AG04449 (cell line): ENCODE results near the gene COX6B1.
A peak's percentile ranks its signal among the peaks of the same experiment; 100 is the strongest.
"Not testable (repeated sequence)": the region's sequence is repeated elsewhere in the genome, so short reads cannot be mapped to it uniquely, and the experiment has no call there.

Experiments used
- CTCF ChIA-PET: fragments of 350-600 bp; formaldehyde crosslinking; extraction: SDS; loops from one replicate; lab custom pipeline; 2021; ENCODE audit warnings: antibody characterized with exemption; lab: Yijun Ruan, JAX
- POLR2A ChIA-PET: fragments of 400-600, 350-600 bp; formaldehyde crosslinking; extraction: SDS; loops from one replicate; lab custom pipeline; 2020; ENCODE audit warnings: antibody characterized with exemption, inconsistent platforms; lab: Yijun Ruan, JAX
- DNase-seq: peaks from one replicate; pipeline ENCODE4 v3.0.0-alpha.2; 2010; ENCODE audit warnings: low read depth, low spot score
- H3K4me3 ChIP-seq: 2 replicates; pipeline ENCODE4 v1.5.1; 2011; ENCODE audit warnings: low read depth, mild to moderate bottlenecking, control low read depth, low read length
- CTCF ChIP-seq: IDR thresholded peaks from one replicate; pipeline ENCODE4 v1.5.1; 2011; ENCODE audit warnings: mild to moderate bottlenecking, moderate library complexity, low read length, control low read depth, inconsistent platforms; ENCODE audit not compliant: insufficient read depth; ENCODE audit errors: missing control alignments

COX6B1 gene

GRCh38 chr19:35644206-35644986 is 3.7 kb upstream of the COX6B1 start:
- no peak for TF ChIP-seq CTCF
- ChIA-PET CTCF (interaction anchor here (0.5 to 2.0 kb wide), 4 partner anchors 28 to 174 kb away, joined by 3 to 9 read pairs (median 4); no protein-coding TSS in a partner anchor), POLR2A (interaction anchor here (0.8 to 1.3 kb wide), 2 partner anchors 13 to 32 kb away, joined by 5 read pairs; partner anchors contain the start of gene HAUS5)
- peak; percentile 37 for DNase-seq
- H3K4me3 ChIP-seq, result peak overlapping the region; percentile 64

GRCh38 chr19:35644987-35645679 is 3.0 kb upstream of the COX6B1 start:
- CTCF ChIA-PET, result interaction anchor here (0.5 to 2.0 kb wide), 3 partner anchors 51 to 173 kb away, joined by 3 to 9 read pairs (median 3); no protein-coding TSS in a partner anchor
- H3K4me3 ChIP-seq, result peak overlapping the region; percentile 64
- TF ChIP-seq CTCF, result no peak
- POLR2A ChIA-PET, result no interaction called here
- no peak for DNase-seq

GRCh38 chr19:35645680-35646511 is 2.2 kb upstream of the COX6B1 start:
- H3K4me3 ChIP-seq, result no peak overlapping the region
- DNase-seq, result no peak
- ChIA-PET CTCF (interaction anchor here (0.6 kb wide), 1 partner anchor 50 kb away, joined by 3 read pairs; no protein-coding TSS in a partner anchor), POLR2A (interaction anchor here (0.7 kb wide), 1 partner anchor 85 kb away, joined by 3 read pairs; no protein-coding TSS in a partner anchor)
- no peak for TF ChIP-seq CTCF

- no peak for DNase-seq
- ChIA-PET POLR2A (no interaction called here), CTCF (no interaction called here)
- no peak for TF ChIP-seq CTCF
- H3K4me3 ChIP-seq, result no peak overlapping the region
Observed at GRCh38 chr19:35650581-35650980, 2.5 kb downstream of the COX6B1 start.

- CTCF ChIA-PET, result interaction anchor here (1.3 to 1.4 kb wide), 2 partner anchors 16 to 144 kb away, joined by 3 to 4 read pairs; no protein-coding TSS in a partner anchor
- not testable (repeated sequence) for DNase-seq, H3K4me3 ChIP-seq
- POLR2A ChIA-PET, result interaction anchor here (0.6 kb wide), 1 partner anchor 12 kb away, joined by 3 read pairs; the partner anchor contains the start of gene UPK1A
Observed at GRCh38 chr19:35654828-35655227, 6.7 kb downstream of the COX6B1 start.

- ChIA-PET CTCF (interaction anchor here (1.2 to 1.3 kb wide), 3 partner anchors 15 to 37 kb away, joined by 3 to 5 read pairs (median 3); no protein-coding TSS in a partner anchor), POLR2A (no interaction called here)
- no peak for DNase-seq
- TF ChIP-seq CTCF, result no peak
- H3K4me3 ChIP-seq, result no peak overlapping the region
Observed at GRCh38 chr19:35655600-35655999, 7.5 kb downstream of the COX6B1 start.
